ELF-1 (cell line): ENCODE results near the gene MPRIP.
A peak's percentile ranks its signal among the peaks of the same experiment; 100 is the strongest.

Experiments used
- DNase-seq: peaks from one replicate; pipeline ENCODE4 v3.0.0-alpha.2; 2016; ENCODE audit warnings: low read depth, low spot score

Gene MPRIP

DNA sequence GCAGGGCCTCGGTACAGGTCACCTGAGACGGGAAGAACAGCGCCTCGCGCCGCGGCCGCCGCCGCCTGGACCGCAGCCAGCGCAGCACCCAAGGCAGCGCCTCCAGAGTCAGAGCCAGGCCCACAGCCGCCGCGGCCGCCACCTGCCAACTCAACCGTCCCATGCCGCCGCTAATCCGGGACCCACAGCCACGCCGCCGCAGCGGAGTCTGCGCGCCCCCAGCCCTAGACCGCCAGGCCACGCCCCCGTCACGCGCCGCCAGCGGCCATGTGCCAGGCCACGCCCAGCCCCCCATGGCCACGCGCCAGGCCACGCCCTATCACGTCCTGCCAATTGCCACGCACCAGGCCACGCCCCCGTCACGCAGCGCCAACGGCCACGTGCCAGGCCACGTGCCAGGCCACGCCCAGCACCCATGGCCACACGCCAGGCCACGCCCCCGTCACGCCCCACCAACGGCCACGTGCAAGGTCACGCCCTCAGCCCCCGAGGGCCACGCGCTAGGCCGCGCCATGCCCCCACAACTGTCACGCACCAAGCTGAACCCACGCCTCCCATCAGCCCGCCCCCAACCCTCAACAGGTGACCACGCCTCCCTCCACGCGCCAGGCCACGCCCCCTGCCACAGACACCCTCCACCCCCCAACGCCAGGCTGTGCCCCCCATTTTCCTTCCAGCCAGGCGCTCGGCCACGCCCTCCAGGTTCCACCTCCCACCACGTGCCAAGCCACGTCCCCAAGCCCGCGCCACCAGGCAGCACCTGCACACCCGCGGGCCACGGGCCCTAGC lies 164.1 kb downstream of the MPRIP start, which contains the start of gene PLD6:
Gene PLD6 (minus strand): TSS at position 210 of the 789 bp plus-strand sequence. CDS start 47 bp downstream, at position 163.
- peak; percentile 64 for DNase-seq

DNA sequence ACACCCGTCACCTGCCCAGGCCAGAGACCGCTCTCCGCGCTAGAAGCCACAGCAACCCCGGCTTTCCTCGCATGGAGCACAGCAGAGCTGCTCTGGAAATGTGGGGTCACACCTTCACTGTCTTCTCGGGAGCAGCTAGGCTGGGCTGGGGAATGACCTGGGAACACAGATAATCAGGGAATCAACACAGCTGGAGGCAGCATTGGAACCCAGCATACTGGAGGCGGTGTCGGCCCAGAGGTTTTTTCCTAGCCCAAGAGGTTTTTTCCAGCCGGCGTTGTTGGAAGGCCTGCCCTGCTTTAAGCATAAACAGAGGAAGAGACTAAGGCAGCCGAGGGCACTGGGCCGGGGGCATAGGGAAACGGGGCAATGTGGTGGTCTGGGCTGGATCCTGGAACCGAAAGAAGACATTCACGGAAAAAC lies 164.7 kb downstream of the MPRIP start:
- peak; percentile 43 for DNase-seq

- DNase-seq: no peak
Observed at GRCh38 chr17:17207998-17208397, 165.7 kb downstream of the MPRIP start.

DNA sequence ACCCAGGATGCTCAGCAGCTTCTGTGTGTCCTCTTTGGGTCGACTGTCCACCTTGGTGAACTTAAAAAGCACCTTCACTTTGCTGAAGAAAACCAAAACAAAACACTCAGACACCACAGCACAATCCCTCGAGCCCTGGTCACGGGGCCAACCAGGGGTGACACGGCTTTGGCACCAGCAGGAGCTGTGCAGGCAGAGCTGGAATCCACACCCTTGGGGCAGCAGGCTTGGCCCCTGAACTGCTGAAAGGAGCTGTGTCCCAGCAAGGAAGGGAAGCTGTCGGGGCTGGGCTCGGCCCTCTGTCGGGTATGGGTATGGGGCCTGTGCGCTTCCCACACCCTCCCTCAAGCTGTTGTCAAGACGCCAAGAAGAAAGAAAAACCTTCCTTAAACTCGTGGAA lies 171.5 kb downstream of the MPRIP start:
- no peak for DNase-seq

- DNase-seq: no peak
Observed at GRCh38 chr17:17214646-17215436, 172.6 kb downstream of the MPRIP start.

- no peak for DNase-seq
Observed at GRCh38 chr17:17215575-17215974, 173.3 kb downstream of the MPRIP start.

- no peak for DNase-seq
Observed at GRCh38 chr17:17216236-17216635, 174.0 kb downstream of the MPRIP start.

DNA sequence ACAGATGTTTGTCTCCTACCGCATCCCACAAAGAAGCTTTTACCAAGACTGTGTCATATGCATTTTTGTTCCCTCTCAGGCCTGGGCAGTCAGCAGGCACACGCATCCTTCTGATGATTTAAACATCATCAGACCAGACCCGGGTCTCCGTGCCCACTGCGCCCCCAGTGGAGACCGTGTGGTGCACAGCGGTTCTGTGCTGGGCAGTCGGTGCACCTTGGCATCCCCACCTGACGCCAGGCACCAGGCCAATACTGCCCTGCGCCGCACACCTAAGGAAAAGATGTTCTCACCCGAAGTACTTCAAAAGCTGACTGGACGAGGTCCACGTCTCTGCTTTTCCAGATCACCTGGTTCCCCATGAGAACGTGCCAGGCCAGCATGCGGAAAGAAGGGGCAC lies 174.5 kb downstream of the MPRIP start:
- DNase-seq: no peak

DNA sequence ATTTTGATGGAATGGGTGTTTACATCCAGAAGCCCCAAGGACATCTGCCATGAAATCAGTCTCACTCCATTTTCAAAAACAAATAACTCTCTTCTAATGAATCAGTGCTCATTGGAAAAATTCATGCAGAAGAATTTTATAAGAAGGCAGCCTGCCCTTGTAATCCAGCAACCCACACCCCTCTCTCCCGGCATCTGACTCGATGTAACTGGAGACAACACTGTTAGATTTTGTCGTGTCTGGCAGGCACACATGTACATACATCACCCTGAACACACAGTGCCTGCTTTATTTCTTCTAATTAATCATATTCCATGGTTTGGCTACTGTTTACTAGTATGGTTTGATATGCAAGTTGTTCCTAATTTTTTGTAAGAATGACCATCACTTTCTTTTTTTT lies 175.7 kb downstream of the MPRIP start:
- no peak for DNase-seq

- DNase-seq: no peak
Observed at GRCh38 chr17:17220529-17220928, 178.3 kb downstream of the MPRIP start.

- no peak for DNase-seq
Observed at GRCh38 chr17:17221329-17221728, 179.1 kb downstream of the MPRIP start.

GRCh38 chr17:17223736-17224135 lies 181.5 kb downstream of the MPRIP start:
- no peak for DNase-seq

GRCh38 chr17:17224137-17224536 lies 181.9 kb downstream of the MPRIP start:
- DNase-seq: no peak

- no peak for DNase-seq
Observed at GRCh38 chr17:17225901-17226300, 183.6 kb downstream of the MPRIP start.

- DNase-seq: no peak
Observed at GRCh38 chr17:17226451-17227265, 184.4 kb downstream of the MPRIP start.

- no peak for DNase-seq
Observed at GRCh38 chr17:17227608-17228520, 185.6 kb downstream of the MPRIP start.

DNA sequence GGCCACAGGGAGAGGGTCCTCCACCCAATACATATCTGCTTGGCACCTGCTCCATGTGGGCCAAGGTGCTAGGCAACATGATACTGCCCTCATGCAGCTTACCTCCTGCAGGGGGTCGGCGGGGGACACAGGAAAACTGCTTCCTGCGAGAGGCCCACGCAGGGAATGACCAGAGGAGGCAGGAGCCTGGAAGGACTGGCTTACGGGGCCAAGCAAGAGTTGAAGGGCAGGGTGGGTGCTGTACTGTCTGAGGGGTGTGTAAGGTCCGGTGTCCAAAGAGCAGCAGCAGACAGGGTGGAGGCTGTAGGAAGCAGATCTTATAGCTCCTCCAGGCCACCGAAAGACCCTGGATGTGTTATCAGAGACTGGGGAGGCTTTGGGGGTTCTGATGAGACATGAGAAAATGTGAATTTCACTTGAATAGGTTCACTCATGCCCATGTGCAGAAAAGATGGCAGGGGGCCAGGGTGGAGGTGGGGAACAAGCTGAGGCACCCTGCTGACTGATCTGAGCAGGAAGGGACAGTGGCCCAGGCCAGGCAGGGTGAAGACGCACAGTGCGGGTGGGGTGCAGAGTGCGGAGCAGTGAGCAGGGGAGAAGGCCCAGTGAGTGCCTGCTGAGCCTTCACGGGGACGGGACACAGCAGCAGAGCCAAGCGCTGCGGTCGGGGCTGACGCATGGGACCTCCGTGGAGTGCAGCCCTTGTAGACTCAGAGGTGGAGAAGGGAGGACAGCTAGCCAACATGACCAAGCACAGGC lies 186.4 kb downstream of the MPRIP start:
- DNase-seq: no peak

GRCh38 chr17:17229416-17230384 lies 187.4 kb downstream of the MPRIP start:
- no peak for DNase-seq
